VCaP (cell line): ENCODE measurements around the gene METRNL.

Experiments
- H3K27ac ChIP-seq: fragments of 450-650 bp; 2 replicates; pipeline ENCODE4 v1.5.1; 2017
- CTCF ChIP-seq: fragments of 450-650 bp; conservative IDR thresholded peaks from 2 replicates; pipeline ENCODE4 v1.5.1; 2017; ENCODE audit warnings: mild to moderate bottlenecking, moderate library complexity

Gene METRNL

GRCh38 chr17:83105512-83105911 lies 26.1 kb downstream of the METRNL start:
- no peak for TF ChIP-seq CTCF
- H3K27ac ChIP-seq = no peak overlapping the region

- no peak overlapping the region for H3K27ac ChIP-seq
- no peak for TF ChIP-seq CTCF
Observed at GRCh38 chr17:83106056-83106588, 26.7 kb downstream of the METRNL start.

- H3K27ac ChIP-seq = no peak overlapping the region
- no peak for TF ChIP-seq CTCF
Observed at GRCh38 chr17:83106913-83107655, 27.7 kb downstream of the METRNL start.

- TF ChIP-seq CTCF = no peak
- no peak overlapping the region for H3K27ac ChIP-seq
Observed at GRCh38 chr17:83107656-83108048, 28.2 kb downstream of the METRNL start.

- no peak for TF ChIP-seq CTCF
- H3K27ac ChIP-seq = no peak overlapping the region
Observed at GRCh38 chr17:83108709-83109108, 29.3 kb downstream of the METRNL start.

GRCh38 chr17:83109386-83109785 lies 30.0 kb downstream of the METRNL start:
- no peak overlapping the region for H3K27ac ChIP-seq
- TF ChIP-seq CTCF = no peak

- H3K27ac ChIP-seq = no peak overlapping the region
Observed at GRCh38 chr17:83109793-83110645, 30.6 kb downstream of the METRNL start.

More at GRCh38 chr17:83109793-83110645, 30.6 kb downstream of the METRNL start:
- no peak for TF ChIP-seq CTCF
